ENCODE data around the gene CNTN1. TPM values are rescaled to one million over a fixed set of nuclear protein-coding genes. Genes with fewer than 3 reads are reported as not detected.

The CNTN1 gene
- total and polyA plus RNA-seq, 9 of the 15 experiments (the other 6 are each of a cell fraction or from before 2014, with no cell fraction given) = 0.16 TPM; not detected in 8

- no peaks in the 10 kb centered on the region for H3K27me3 ChIP-seq (ENCODE audit: control insufficient read depth in 2 of 2, insufficient read depth in 2 of 2, low read length in 2 of 2)
- no TSS peak for BruUV-seq (replicated peaks)
- FAIRE-seq (no peak), ATAC-seq (no peak), DNase-seq (ENCODE audit: extremely low read depth in 1 of 4, low spot score in 3 of 4) (no peak)
- ChIA-PET POLR2A (no interaction called here), CTCF (ENCODE audit: low intra/inter-chr PET ratio) (interaction anchor here (0.6 kb wide), 1 partner anchor 404 kb away, joined by 4 read pairs; no protein-coding TSS in a partner anchor)
- H3K9me3 ChIP-seq (replicated peaks; ENCODE audit: control insufficient read depth, insufficient read depth, low read depth, low read length) = no peaks in the 10 kb centered on the region; the same call in 1 of the 2 replicates
- H3K4me3 ChIP-seq = no peak overlapping the region
- H3K36me3 ChIP-seq (ENCODE audit: control insufficient read depth, insufficient read depth, low read length) = no peaks in the 10 kb centered on the region
- no peak overlapping the region for H3K27ac ChIP-seq (ENCODE audit: extremely low read depth, low read depth, low read length)
- no peak overlapping the region for H3K4me2 ChIP-seq (ENCODE audit: insufficient read depth, low read length)
- intact Hi-C loops (cut with micrococcal nuclease) = no loop called here
- no peaks in the 10 kb centered on the region for H4K20me1 ChIP-seq (replicated peaks; ENCODE audit: control insufficient read depth, insufficient read depth, low read length)
- no peak overlapping the region for H2AFZ ChIP-seq (ENCODE audit: low read depth, low read length)
- 0% methylated on average over 1 of the region's 1 CpG for WGBS (ENCODE audit: insufficient coverage, low coverage, missing lambda C conversion rate)
- no peak overlapping the region for H3K9ac ChIP-seq (ENCODE audit: insufficient read depth in 1 of 2, low read depth in 2 of 2, low read length in 2 of 2)
- H3K9me1 ChIP-seq (ENCODE audit: control insufficient read depth, insufficient read depth, low read length) = no peaks in the 10 kb centered on the region
- TF ChIP-seq ATF3 (IDR thresholded peaks at IDR 0.05) (no peak), ATF3 (CRISPR knock-in tag; conservative IDR thresholded peaks at IDR 0.05) (no peak), ZZZ3 (IDR thresholded peaks at IDR 0.05) (no peak), CEBPB (tag; IDR thresholded peaks at IDR 0.05) (no peak), THAP12 (CRISPR knock-in tag; IDR thresholded peaks at IDR 0.05) (no peak), ZNF449 (CRISPR knock-in tag; IDR thresholded peaks at IDR 0.05) (no peak), ETS2 (tag; IDR thresholded peaks at IDR 0.05; ENCODE audit: borderline replicate concordance, poor library complexity, severe bottlenecking) (no peak), NCOA4 (IDR thresholded peaks at IDR 0.05; ENCODE audit: partially characterized antibody) (no peak), ZNF280A (IDR thresholded peaks at IDR 0.05; ENCODE audit: low read depth, partially characterized antibody) (no peak), PRPF4 (IDR thresholded peaks at IDR 0.05; ENCODE audit: insufficient read depth, low read depth, low read length, poor library complexity, severe bottlenecking) (no peak), NFIC (IDR thresholded peaks at IDR 0.05) (no peak)
- TF ChIP-seq, protein P1, sequence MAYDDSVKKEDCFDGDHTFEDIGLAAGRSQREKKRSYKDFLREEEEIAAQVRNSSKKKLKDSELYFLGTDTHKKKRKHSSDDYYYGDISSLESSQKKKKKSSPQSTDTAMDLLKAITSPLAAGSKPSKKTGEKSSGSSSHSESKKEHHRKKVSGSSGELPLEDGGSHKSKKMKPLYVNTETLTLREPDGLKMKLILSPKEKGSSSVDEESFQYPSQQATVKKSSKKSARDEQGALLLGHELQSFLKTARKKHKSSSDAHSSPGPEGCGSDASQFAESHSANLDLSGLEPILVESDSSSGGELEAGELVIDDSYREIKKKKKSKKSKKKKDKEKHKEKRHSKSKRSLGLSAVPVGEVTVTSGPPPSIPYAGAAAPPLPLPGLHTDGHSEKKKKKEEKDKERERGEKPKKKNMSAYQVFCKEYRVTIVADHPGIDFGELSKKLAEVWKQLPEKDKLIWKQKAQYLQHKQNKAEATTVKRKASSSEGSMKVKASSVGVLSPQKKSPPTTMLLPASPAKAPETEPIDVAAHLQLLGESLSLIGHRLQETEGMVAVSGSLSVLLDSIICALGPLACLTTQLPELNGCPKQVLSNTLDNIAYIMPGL (CRISPR knock-in tag; IDR thresholded peaks at IDR 0.05) = no peak
- TF ChIP-seq, protein P2, sequence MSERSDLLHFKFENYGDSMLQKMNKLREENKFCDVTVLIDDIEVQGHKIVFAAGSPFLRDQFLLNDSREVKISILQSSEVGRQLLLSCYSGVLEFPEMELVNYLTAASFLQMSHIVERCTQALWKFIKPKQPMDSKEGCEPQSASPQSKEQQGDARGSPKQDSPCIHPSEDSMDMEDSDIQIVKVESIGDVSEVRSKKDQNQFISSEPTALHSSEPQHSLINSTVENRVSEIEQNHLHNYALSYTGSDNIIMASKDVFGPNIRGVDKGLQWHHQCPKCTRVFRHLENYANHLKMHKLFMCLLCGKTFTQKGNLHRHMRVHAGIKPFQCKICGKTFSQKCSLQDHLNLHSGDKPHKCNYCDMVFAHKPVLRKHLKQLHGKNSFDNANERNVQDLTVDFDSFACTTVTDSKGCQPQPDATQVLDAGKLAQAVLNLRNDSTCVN (CRISPR knock-in tag; IDR thresholded peaks at IDR 0.05) = no peak
- H3K4me1 ChIP-seq (replicated peaks in 1 of 2; ENCODE audit: control insufficient read depth in 2 of 2, insufficient read depth in 2 of 2, low read length in 2 of 2) = no peaks in the 10 kb centered on the region
- in situ Hi-C loops (cut with MboI) = no loop called here
- no peaks in the 10 kb centered on the region for H3K79me2 ChIP-seq (ENCODE audit: control insufficient read depth, insufficient read depth, low read length)
These were observed 182.6 kb downstream of the CNTN1 start for GRCh38 chr12:40874868-40875267.
